Stimulated activated naive CD4-positive, alpha-beta T cell (primary cell): ENCODE results near the gene RASSF3.

Experiments used
- DNase-seq, 6 experiments: peaks; one replicate each; lab custom pipeline; 2025; lab: John Stamatoyannopoulos, UW

The RASSF3 gene

DNA sequence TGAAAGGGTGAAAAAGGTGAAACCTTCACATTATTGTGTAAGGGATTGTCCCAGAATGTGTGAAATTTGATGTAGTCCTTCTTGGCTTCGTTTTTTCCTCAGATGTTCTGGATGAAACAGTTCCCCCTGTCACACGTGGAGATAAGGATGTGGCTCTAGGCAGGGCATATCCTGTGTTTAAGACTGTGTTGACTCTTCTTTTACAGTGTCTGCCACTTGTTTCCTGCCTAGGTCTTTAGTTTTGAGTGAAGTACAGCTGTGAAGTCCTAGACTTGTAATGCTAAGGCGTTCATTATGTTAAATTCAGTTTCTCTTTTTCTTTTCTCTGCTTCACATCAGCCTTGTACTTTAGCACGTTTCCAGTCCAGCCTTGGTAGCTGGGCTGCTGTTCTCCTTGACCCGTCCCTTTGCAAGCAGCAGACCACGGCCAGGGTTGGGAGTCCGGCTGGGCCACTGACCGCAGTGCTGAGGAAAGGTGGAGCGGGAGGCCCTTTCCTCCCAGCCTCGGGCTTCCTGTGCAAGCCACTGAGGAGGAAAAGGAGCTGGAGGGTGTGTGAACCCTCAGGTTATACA is 59.1 kb downstream of the RASSF3 start:
- peak; percentile 36 to 90 (median 67) for DNase-seq

DNA sequence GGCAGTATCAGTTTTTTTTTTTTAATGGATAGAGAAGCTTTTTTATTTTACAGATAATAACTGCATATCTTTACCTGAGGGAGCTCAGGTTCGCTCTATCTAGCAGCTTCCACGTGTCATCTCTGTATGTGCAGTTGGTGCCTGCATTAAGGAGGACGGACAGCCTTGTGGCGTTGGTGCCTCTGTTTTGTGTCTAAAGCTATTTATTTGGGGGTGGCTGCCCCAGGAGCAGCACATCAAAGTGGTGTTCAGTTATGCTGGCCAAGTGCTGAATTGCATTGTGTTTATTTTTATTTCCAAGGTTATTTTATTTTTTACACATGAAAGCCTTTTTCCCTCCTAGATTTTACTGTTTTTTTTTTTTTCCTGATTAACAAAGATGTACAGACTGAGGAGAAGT is 59.7 kb downstream of the RASSF3 start:
- peak in 1 of 6 experiments; percentile 33 for DNase-seq

DNA sequence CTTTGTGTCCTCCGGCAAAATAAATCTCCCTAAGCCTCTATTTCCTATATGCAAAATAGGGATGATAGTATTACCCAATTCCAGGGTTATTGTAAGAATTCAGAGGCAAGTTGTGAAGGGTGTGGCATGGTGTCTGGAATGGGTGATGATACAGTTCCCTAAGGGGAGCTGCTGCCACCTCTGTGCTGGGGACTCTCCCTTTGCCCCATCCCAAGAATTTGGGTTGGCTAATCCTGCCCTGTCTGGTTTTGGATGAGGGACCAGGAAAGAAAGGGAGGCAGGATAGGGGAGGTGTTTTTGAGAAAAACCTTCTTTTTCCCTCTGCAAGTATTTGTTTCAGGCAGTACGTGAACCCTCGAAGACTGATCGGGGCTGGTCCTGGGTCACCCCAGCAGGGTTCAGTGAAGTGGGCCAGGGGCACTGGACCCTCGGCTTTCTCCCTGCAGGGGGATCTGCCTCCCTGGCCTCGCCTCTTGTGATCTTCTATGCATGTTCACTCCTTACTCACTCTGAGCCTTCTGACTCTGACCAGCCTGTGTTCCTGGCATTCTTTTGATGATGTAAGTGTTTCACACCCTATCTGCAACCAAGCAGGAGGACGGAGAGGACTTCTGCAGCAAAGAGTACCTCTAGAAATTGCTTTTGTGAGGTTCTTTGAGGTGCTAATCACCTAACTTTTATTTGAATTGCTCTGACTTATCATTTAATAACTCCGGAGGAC is 60.8 kb downstream of the RASSF3 start:
- DNase-seq = no peak

DNA sequence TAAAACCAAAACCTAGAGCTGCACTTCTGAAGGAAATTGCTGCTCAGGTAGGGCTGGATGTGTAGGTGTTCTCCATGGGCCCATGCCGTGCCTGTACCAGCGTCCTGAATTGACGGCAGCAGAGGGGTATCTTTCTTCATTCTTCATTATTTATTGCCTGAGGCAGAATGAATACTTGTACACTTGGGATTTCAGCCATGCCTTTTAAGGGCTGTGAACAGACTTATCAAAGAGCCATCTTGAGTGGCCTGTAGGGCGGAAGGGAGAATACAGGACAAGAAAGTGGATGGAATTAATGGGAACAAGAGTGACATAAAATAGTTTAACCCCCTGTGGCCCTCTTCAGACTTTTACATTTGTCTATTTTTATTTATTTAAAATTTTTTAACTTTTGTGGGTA is 61.4 kb downstream of the RASSF3 start:
- DNase-seq = no peak

DNA sequence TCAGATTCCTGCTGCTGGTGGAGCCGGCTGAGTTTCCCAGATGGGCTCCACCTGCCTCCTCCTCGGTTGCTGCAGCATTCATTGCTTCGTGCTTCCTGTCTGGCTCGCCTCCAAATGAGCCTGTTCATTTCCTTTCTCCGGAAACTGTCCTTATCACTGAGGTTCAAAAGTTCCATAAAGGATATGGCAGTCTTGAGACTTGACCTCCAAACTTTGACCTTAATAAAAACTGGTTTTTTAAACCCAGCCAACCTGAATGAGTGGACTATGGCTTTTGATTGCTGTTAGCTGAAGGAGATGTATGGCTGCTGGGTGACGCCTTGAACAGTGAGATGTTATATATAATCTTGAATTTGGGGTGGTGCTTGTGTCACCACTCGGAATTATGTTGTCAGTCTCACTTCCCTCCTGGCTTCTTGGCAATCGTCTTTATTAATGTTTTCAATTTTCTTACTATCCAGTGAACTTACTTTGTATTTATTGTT is 62.7 kb downstream of the RASSF3 start:
- DNase-seq = peak in 4 of 6 experiments; percentile 26 to 63 (median 58)

DNA sequence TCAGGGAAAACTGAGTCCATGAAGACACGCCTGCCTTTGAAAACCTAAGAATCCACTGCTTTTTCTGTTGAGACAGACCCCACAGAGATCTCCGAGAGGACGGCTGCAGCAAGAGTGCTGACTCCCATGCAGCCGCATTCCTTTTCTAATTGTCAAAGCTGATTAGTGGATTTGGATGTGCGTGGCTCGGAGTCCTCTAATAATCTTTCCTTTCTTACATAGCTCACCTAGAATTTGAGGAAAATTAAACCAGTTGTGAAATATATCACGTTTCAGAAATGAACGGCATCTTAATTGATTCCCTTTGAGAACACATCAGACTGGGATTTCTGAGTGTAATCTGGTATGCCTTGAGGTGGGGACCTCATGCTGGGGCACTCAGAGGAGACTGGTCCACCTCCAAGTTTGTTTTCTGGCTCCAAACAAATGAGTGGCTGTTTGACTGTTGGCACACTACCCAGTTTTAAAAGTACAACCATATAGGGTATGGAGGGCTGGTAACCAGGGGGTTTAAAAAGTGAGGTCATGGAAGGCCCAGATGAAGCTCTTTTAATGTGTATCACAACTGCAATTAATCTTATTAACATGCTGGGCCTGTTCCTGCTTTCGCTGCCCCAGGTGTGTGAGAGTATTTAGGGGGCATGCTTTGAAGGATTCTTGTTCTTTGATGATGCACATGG is 63.3 kb downstream of the RASSF3 start:
- DNase-seq = no peak

DNA sequence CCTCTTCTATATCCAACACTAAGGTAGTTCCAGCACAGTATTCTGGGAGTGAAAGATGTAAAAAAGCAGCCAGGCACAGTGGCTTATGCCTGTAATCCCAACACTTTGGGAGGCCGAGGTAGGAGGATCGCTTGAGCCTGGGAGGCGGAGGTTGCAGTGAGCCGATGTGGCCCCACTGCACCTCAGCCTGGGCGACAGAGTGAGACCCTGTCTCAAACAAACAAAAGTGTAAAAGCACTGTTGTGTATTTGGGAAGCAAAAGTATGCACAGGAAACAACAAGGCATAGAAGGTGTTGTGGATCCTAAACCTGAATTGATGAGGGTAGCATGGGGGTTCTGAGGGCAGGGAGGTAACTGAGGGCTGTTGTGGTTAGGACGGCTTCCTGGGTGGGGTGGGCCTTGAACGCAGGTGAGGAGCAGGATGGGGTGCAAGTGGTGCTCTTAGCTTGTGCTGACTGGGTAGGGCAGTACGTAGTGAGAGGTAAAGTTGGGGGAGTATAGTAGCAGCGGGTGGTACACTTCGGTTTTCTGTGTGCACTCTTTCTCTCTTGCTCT is 64.2 kb downstream of the RASSF3 start:
- DNase-seq = peak; percentile 48 to 92 (median 76)

DNA sequence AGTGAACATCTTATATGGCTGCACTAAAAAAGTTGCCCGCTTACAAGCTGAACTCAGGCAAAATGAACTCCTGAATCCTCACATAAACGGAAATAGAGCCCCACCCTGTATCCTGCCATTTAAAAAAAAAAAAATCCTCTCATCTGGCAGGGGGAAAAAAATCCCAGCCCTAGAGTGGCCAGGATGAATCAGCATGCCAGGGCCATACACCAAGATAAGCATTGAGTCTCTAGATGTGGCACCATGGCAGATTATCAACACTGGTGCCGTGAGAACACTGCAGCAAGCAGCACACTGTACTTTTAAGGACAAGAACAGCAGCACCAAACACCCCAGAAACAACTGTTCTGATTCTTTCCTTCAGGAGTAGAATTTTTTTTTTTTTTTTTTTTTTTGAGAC is 65.5 kb downstream of the RASSF3 start:
- DNase-seq = peak in 3 of 6 experiments; percentile 14 to 39 (median 21)

DNA sequence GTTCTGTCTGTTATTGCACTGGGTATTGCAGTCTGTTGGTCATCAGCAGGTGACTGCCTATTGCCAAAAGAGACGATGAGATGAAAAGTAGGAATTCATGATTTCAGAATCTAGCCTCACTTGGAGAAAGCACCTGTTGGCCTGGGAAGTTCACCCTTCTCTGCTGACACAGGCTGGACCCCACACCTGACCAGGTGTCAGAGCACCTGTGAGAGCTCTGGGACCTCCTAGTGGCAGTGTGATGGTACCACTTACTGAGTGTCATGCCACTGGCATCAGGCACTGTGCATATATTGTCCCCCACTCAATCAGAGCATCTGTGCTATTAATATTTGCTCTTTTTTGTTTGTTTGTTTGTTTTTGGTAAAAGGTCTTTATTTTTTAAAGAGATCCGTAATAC is 68.0 kb downstream of the RASSF3 start:
- DNase-seq = no peak

DNA sequence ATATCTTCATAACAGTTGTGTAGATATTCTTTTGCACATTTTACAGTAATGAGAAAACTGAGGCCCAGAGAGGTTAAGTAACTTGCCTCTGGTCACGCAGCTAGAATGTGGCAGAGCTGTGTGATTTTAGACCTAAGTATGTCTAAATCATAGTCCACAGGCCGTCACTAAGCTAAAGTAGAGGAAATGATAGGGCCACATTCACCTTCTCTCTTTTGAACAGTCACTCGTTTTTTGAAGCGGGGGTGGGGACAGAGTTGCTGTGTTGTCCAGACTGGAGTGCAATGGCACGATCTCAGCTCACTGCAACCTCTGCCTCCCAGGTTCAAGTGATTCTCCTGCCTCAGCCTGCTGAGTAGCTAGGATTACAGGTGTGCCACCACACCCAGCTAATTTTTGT is 68.5 kb downstream of the RASSF3 start:
- DNase-seq = peak in 1 of 6 experiments; percentile 15

DNA sequence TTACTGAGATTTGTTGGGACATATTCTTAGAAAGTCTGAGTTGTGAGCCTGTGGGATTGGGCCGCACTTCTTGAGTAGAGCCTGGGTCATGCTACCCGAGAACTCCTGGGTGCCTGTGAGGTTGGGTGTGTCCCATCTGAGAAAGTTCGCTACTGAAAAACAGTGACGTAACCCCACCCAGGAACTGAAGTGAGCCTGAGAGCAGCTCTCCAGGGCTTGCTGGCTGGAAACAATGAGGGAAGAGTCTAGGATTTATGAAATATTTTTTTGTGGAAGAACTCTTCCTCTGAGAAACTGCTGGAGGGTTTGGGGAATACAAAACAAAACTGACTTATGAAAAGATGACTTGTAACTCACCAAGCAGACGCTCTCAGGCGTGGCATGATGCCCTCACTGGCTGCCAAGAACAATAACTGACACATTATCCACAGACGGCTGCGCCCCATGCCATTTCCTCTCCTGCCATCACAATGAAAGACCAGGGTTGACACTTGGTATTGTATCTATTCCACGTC is 69.2 kb downstream of the RASSF3 start:
- peak; percentile 46 to 93 (median 71) for DNase-seq

DNA sequence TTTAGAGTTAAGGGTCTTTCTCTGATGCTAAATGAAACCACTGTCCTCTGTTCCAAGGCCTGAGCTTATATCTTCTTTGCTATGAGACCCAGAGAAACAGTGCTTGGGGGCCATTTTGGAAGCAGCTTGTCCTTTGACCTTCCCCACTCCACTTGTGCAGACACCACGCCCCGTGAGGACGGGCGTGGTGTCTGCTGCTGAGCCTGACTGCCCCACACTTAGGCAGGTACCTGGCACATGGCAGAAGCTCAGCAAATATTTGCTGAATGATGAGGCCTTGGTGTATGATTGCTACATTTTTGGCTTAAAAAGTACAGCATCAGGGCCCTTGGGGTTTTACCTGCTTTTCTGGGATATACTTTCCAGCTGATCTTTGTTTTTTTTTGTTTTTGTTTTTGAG is 69.9 kb downstream of the RASSF3 start:
- DNase-seq = no peak

DNA sequence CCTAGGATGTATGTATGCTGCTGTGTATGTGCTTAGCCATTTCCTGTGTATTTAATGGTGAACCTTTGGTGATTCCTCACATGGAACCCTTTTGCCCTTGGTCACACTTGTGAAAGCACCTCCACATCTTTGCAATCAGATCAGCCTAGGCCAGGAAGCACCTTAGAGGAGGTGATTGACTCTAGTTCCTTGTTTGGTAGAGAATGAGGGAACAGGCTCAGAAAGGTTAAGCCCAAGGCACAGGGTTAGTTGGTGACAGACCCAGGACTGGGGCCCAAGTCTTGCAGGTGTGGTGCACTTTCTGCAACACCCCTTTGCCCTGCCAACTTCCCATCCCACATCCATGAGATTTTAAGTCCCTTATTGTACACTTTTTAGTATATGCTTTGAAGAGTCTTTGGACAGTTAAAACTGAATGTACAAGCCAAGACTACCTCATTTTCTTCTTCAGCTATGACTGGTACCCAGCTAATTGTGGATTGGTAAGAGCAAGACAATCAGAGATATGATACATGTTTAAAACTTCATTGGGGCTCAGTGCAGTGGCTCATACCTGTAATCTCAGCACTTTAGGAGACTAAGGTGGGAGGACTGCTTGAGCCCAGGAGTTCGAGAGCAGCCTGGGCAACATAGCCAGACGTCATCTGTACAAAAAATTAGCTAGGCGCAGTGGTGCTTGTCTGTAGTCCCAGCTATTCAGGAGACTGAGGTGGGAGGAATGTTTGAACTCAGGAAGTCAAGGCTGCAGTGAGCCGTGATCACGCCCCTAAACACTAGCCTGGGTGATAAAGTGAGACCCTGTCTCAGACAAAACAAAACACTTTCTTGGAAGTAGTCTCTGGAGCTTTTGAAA is 71.1 kb downstream of the RASSF3 start:
- DNase-seq = peak in 3 of 6 experiments; percentile 23 to 44 (median 37)

DNA sequence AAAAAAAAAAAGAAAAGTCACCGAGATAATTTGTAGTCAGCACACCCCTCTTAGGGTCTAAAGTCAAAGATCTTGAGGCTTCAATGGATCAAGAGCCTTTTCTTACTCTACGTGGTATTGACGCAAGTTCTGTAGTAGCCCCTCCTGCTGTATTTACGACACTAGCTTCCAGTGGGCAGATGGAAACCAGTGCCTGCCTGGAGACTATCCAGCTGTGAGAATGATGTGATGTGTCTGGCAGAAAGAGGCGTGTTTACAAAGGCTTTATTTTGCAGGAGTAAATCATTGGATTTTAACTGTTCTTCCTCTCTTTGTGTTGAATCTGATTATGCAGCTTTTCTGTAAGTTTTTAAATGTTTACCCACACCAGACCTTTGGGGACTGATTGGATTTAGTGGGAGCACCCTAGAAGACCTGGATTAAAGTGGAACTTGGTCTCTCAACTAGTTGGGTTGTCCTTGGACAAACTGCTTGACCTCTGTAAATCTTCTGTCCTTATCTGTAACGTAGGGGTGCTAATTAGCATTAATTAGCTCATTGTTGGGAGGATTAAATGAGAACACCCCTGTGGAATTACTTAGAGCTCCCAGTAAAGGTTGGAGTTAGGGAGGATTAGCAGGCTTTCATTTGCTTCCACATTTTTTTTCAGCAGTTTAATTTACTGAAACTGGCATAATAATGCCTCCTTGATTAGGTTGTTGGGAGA is 72.4 kb downstream of the RASSF3 start:
- DNase-seq = no peak

DNA sequence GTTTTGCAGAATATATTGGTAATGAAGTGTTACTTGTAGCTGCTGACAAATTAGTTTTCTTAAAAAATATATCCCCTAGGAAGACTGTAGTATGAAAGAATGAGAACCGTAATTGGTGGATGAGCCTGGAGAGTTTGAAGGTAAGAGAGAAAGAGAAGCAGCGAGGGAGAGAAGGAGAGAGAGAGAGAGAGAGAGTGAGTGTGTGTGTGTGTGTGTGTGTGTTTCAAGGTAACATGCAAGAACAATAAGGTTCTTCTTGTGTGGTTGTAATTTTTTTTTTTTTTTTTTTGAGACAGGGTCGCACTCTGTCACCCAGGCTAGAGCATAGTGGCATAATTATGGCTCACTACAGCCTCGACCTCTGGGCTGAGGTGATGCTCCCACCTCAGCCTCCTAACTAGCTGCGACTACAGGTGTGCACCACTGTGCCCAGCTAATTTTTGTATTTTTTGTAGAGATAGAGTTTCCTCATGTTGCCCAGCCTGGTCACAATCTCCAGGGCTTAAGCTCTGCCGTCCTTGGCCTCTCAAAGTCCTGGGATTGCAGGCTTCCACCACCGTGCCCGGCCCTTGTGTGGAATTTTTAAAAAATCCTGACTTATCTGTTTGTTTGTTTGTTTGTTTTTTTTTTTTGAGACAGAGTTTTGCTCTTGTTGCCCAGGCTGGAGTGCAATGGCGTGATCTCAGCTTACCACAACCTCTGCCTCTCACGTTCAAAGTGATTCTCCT is 73.7 kb downstream of the RASSF3 start:
- peak in 2 of 6 experiments; percentile 50 to 51 for DNase-seq

DNA sequence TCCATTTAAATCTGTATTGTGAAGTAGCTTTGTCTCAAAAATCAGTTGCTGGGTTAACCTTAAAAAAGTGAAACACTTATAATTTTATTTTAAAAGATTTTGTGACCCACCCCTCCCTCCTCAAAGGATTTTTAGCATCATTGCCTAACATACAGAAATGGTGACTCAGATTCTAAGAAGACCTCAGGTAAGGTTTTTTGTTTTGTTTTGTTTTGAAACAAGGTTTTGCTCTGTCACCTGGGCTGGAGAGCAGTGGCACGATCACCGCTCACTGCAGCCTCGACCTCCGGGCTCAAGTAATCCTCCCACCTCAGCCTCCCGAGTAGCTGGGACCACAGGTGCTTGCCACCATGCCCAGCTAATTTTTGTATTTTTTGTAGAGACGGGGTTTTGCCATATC is 74.8 kb downstream of the RASSF3 start:
- no peak for DNase-seq

DNA sequence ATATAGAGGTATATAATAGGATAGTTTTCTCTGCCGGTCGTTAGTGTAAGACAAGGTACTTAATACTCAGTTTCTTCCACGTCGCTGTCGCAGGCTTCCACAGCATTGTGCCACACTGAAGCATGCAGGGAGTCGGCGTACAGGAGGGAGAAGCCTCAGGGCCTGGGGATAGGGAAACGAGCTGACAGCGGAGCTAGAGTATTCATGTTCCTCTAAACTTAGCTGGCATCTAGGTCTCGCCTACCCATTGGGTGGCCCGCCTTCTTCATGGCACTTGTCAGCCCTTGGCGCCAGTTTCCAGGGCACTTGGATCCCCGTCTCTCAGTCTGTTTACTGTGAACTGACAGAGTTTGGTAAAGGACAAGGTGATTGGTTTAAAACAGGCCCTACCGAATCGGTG is 75.3 kb downstream of the RASSF3 start:
- no peak for DNase-seq

DNA sequence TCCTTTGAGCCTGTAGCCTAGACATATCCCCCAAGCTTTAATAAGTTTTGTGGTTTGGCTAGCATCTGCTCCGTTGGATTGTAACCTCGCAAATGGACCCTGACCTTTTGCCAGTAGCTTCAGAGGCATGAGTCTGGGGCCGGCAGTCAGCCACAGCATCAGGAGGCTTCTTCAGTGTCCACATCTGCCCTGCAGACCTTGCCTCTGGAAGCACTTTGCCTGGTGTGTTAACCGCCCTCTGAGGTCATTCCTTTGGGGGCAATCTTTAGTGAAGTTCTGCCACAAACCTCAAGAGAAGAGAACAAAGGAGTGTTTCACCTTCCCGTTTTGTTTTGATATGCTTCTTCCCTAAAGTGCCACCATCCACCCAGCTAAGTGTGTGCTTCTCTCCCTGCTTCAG is 77.5 kb downstream of the RASSF3 start:
- peak in 1 of 6 experiments; percentile 67 for DNase-seq

DNA sequence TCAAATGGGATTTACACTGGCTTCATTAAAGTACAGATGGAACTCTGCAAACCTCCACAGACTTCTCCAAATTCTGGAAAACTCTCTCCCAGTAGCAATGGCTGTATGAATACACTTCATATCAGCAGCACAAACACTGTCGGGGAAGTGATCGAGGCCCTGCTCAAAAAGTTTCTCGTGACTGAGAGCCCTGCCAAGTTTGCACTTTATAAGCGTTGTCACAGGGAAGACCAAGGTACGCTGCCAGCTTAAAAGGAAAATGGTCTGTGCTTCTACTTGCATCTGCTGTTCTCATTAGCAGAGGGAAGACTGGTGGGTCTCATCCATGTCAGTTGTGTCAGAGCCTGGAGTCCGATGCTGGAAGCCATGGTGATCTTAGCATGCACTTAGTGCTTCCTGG is 77.9 kb downstream of the RASSF3 start:
- DNase-seq = peak in 2 of 6 experiments; percentile 19 to 67

DNA sequence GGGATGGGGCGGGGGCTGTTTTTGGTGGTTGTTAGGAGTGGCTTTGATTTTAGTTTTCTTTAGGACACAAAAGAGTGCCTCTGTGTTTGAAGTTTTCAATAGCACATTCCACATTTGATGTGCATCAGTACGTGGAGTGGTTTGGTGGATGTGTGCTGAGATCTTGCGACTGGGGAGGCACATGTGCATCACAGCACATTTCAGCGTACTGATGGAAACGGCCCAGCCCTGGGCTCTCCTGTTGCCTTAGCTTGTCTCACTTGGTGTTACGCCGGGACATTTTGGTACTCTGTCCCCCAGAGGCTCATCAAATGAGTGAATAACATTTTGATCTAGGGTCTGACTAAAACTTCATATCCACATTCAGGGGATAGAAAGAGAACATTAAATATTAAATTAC is 78.4 kb downstream of the RASSF3 start:
- no peak for DNase-seq
